Neutrophil (primary cell): ENCODE data around the gene UCN.
"Not testable (repeated sequence)": the region's sequence is repeated elsewhere in the genome, so short reads cannot be mapped to it uniquely, and the experiment has no call there.

ENCODE experiments used
- H3K27ac ChIP-seq: fragments of 200-600 bp; sonication (generic); 2 replicates; pipeline ENCODE4 v1.5.1; 2016; ENCODE audit warnings: mild to moderate bottlenecking, moderate library complexity
- H3K27me3 ChIP-seq: fragments of 200-600 bp; sonication (generic); 2 replicates; pipeline ENCODE4 v1.6.0; 2016; ENCODE audit warnings: mild to moderate bottlenecking
- H3K36me3 ChIP-seq: fragments of 200-600 bp; sonication (generic); 2 replicates; pipeline ENCODE4 v1.5.1; 2017
- H3K4me1 ChIP-seq, 2 experiments: fragments of 200-600 bp in 1 of 2; sonication (generic) in 1 of 2; 1 replicate in 1 of 2; 2 replicates in 1 of 2; pipeline versions ENCODE4 v1.5.1 to v1.6.1; 2013 to 2016; ENCODE audit warnings: low read depth in 1 of 2, low read length in 1 of 2, mild to moderate bottlenecking in 1 of 2, moderate library complexity in 1 of 2; ENCODE audit not compliant: control insufficient read depth in 1 of 2, insufficient read depth in 1 of 2
- H3K4me3 ChIP-seq, 2 experiments: fragments of 200-600 bp in 1 of 2; sonication (generic) in 1 of 2; 1 replicate in 1 of 2; 2 replicates in 1 of 2; pipeline ENCODE4 v1.5.1; 2013 to 2016; ENCODE audit warnings: low read depth in 1 of 2, low read length in 1 of 2, mild to moderate bottlenecking in 1 of 2, moderate library complexity in 1 of 2
- H3K9me3 ChIP-seq: fragments of 200-600 bp; sonication (generic); 2 replicates; pipeline ENCODE4 v1.5.1; 2016
- CTCF ChIP-seq: fragments of 200-600 bp; sonication (generic); IDR thresholded peaks from 2 replicates; pipeline ENCODE4 v1.5.1; 2016; ENCODE audit warnings: antibody characterized with exemption

The UCN gene, protein sequence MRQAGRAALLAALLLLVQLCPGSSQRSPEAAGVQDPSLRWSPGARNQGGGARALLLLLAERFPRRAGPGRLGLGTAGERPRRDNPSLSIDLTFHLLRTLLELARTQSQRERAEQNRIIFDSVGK

DNA sequence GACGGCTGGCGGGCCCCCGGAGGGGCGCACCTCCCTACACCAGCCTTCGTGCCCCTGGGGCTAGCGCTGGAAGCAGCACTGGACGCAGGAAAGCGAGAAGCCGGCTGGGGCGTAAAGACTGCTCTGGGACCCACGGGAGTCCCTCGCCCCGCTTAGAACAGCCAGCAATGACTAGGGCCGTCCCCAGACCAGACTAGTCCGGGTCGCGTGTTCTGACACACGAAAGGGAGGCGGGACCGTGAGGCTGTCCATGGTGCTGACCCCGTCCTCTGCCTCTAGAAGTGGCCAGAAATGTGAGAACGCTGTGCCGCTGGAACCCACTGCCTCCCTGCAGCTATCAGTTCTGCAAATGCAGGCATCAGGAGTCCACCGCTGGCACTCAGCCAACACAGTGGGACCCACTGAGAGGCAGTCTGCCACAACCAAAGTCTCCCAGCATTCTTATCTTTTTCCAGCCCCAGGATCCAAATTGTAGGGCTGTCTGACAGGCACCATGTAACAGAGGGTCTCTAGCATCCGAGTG lies at the start of gene UCN:
UCN (minus strand) TSS at position 87 of the 523 bp plus-strand sequence. CDS start 550 bp downstream, outside the sequence.
- H3K4me3 ChIP-seq = no peak within 1 kb of the TSS
- no peak for TF ChIP-seq CTCF
- H3K27ac ChIP-seq = no peak within 1 kb of the TSS
- no peaks in the 10 kb centered on the region for H3K9me3 ChIP-seq
- peaks cover 0 to 3% of the 10 kb centered on the region in 2 experiments for H3K4me1 ChIP-seq
- peaks cover 35% of the 10 kb centered on the region for H3K36me3 ChIP-seq
- peaks cover 47% of the 10 kb centered on the region for H3K27me3 ChIP-seq

- no peak for TF ChIP-seq CTCF
- no peaks in the 10 kb centered on the region for H3K36me3 ChIP-seq
- H3K27me3 ChIP-seq = no peaks in the 10 kb centered on the region
- peak within 1 kb of the TSS; percentile 89 to 94 for H3K4me3 ChIP-seq
- H3K9me3 ChIP-seq = no peaks in the 10 kb centered on the region
- peak within 1 kb of the TSS; percentile 92 for H3K27ac ChIP-seq
- peaks cover 18 to 22% of the 10 kb centered on the region in 2 experiments for H3K4me1 ChIP-seq
Measured at GRCh38 chr2:27356382-27357181, 48.3 kb upstream of the UCN start, which contains the start of gene GTF3C2. Gene GTF3C2, minus strand, starts transcription at chr2:27356764. Its CDS starts 13,210 bp downstream, at chr2:27343554.

GRCh38 chr2:27356056-27356381 lies 47.8 kb upstream of the UCN start:
- no peak for TF ChIP-seq CTCF
- Histone ChIP-seq H3K27ac (peak overlapping the region; percentile 92), H3K9me3 (no peaks in the 10 kb centered on the region), H3K4me1 (peaks cover 18 to 22% of the 10 kb centered on the region in 2 experiments), H3K36me3 (no peaks in the 10 kb centered on the region), H3K4me3 (peak overlapping the region; percentile 89 to 94), H3K27me3 (no peaks in the 10 kb centered on the region)

- Histone ChIP-seq H3K27me3 (no peaks in the 10 kb centered on the region), H3K4me1 (peaks cover 18 to 22% of the 10 kb centered on the region in 2 experiments), H3K9me3 (no peaks in the 10 kb centered on the region), H3K27ac (no peak overlapping the region), H3K36me3 (peaks cover 10% of the 10 kb centered on the region), H3K4me3 (no peak overlapping the region)
- TF ChIP-seq CTCF = no peak
Measured at GRCh38 chr2:27354597-27354927, 46.3 kb upstream of the UCN start.

DNA sequence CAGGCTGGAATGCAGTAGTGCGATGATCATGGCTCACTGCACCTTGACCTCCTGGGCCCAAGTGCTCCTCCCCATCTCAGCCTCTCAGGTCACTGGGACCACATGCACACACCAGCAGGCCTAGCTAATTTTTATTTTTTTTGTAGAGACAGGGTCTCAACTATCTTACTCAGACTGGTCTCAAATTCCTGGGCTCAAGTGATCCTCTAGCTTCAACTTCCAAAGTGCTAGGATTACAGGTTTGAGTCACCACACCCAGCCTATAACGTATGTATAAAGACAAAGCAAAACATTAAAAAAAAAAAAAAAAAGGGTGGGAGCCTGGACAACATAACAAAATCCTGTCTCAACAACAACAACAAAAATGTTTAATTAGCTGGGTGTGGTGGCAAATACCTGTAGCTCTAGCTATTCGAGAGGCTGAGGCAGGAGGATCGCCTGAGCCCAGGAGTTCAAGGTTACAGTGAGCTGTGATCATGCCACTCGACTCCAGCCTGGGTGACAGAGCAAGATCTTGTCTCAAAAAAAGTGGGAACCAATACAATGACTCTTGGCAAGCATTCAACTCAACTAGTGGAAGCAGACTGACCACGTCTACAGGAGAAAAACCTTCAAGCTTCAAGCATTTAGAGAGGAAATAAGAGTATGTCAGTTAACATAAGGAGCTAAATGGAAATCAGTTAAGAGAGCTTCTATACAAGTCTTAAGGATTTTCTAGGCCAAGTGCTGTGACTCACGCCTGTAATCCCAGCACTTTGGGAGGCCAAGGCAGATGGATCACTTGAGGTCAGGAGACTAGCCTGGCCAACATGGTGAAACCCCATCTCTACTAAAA lies 45.7 kb upstream of the UCN start:
- TF ChIP-seq CTCF = no peak
- Histone ChIP-seq H3K36me3 (peaks cover 10% of the 10 kb centered on the region), H3K27ac (no peak overlapping the region), H3K9me3 (no peaks in the 10 kb centered on the region), H3K27me3 (no peaks in the 10 kb centered on the region), H3K4me1 (peaks cover 18 to 22% of the 10 kb centered on the region in 2 experiments), H3K4me3 (no peak overlapping the region)

GRCh38 chr2:27353386-27353761 lies 45.1 kb upstream of the UCN start:
- H3K4me1 ChIP-seq = peaks cover 18 to 22% of the 10 kb centered on the region in 2 experiments
- H3K4me3 ChIP-seq, H3K36me3 ChIP-seq, H3K27ac ChIP-seq, H3K9me3 ChIP-seq, H3K27me3 ChIP-seq: not testable (repeated sequence)
